Measurements from ENCODE around the gene SPATA19.

GRCh38 chr11:133801356-133801755, 44.0 kb downstream of the SPATA19 start:
- TF ChIP-seq POLR2A (IDR thresholded peaks at IDR 0.05) = no peak
- TF ChIP-seq CTCF (IDR thresholded peaks at IDR 0.05) = no peak

All from Peyer's patch (tissue), 4 donors.